Measurements from ENCODE around the gene FBXO47.

Gene FBXO47

GRCh38 chr17:39008633-39009032, 41.4 kb upstream of the FBXO47 start:
- H3K4me3 ChIP-seq (IDR thresholded peaks at IDR 0.05; ENCODE audit: insufficient read depth, low read depth, low read length), result no peak overlapping the region
- H3K4me2 ChIP-seq, result no peak overlapping the region
- no peak overlapping the region for H3K9ac ChIP-seq
- H3K79me2 ChIP-seq (ENCODE audit: insufficient read depth, low read depth), result no peaks in the 10 kb centered on the region
- no peak overlapping the region for H2AFZ ChIP-seq (ENCODE audit: low read depth)
- TF ChIP-seq CTCF (conservative IDR thresholded peaks at IDR 0.05; ENCODE audit: low read depth, low read length), result no peak
- H3K4me1 ChIP-seq (ENCODE audit: low read depth, poor library complexity, severe bottlenecking), result no peaks in the 10 kb centered on the region
- no peaks in the 10 kb centered on the region for H4K20me1 ChIP-seq (ENCODE audit: insufficient read depth)
- no peaks in the 10 kb centered on the region for H3K27me3 ChIP-seq (ENCODE audit: insufficient read depth, low read depth)
- H3K27ac ChIP-seq, result no peak overlapping the region
- H3K36me3 ChIP-seq (ENCODE audit: insufficient read depth), result no peaks in the 10 kb centered on the region

- H2AFZ ChIP-seq (ENCODE audit: low read depth), result no peak overlapping the region
- H4K20me1 ChIP-seq (ENCODE audit: insufficient read depth), result no peaks in the 10 kb centered on the region
- H3K36me3 ChIP-seq (ENCODE audit: insufficient read depth), result no peaks in the 10 kb centered on the region
- H3K4me1 ChIP-seq (ENCODE audit: low read depth, poor library complexity, severe bottlenecking), result no peaks in the 10 kb centered on the region
- no peaks in the 10 kb centered on the region for H3K79me2 ChIP-seq (ENCODE audit: insufficient read depth, low read depth)
- no peak overlapping the region for H3K9ac ChIP-seq
- no peak overlapping the region for H3K4me2 ChIP-seq
- no peak overlapping the region for H3K27ac ChIP-seq
- H3K27me3 ChIP-seq (ENCODE audit: insufficient read depth, low read depth), result no peaks in the 10 kb centered on the region
- no peak overlapping the region for H3K4me3 ChIP-seq (IDR thresholded peaks at IDR 0.05; ENCODE audit: insufficient read depth, low read depth, low read length)
- TF ChIP-seq CTCF (conservative IDR thresholded peaks at IDR 0.05; ENCODE audit: low read depth, low read length), result no peak
Observed at GRCh38 chr17:39002991-39003715, 36.0 kb upstream of the FBXO47 start.

- H3K4me2 ChIP-seq, result no peak overlapping the region
- H4K20me1 ChIP-seq (ENCODE audit: insufficient read depth), result no peaks in the 10 kb centered on the region
- H3K36me3 ChIP-seq (ENCODE audit: insufficient read depth), result no peaks in the 10 kb centered on the region
- no peaks in the 10 kb centered on the region for H3K27me3 ChIP-seq (ENCODE audit: insufficient read depth, low read depth)
- TF ChIP-seq CTCF (conservative IDR thresholded peaks at IDR 0.05; ENCODE audit: low read depth, low read length), result no peak
- no peak overlapping the region for H3K9ac ChIP-seq
- no peak overlapping the region for H2AFZ ChIP-seq (ENCODE audit: low read depth)
- no peaks in the 10 kb centered on the region for H3K79me2 ChIP-seq (ENCODE audit: insufficient read depth, low read depth)
- H3K27ac ChIP-seq, result no peak overlapping the region
- no peak overlapping the region for H3K4me3 ChIP-seq (IDR thresholded peaks at IDR 0.05; ENCODE audit: insufficient read depth, low read depth, low read length)
- H3K4me1 ChIP-seq (ENCODE audit: low read depth, poor library complexity, severe bottlenecking), result no peaks in the 10 kb centered on the region
Observed at GRCh38 chr17:39001703-39002637, 34.8 kb upstream of the FBXO47 start.

- H3K36me3 ChIP-seq (ENCODE audit: insufficient read depth), result no peaks in the 10 kb centered on the region
- no peaks in the 10 kb centered on the region for H4K20me1 ChIP-seq (ENCODE audit: insufficient read depth)
- no peak for TF ChIP-seq CTCF (conservative IDR thresholded peaks at IDR 0.05; ENCODE audit: low read depth, low read length)
- H3K27me3 ChIP-seq (ENCODE audit: insufficient read depth, low read depth), result no peaks in the 10 kb centered on the region
- H3K79me2 ChIP-seq (ENCODE audit: insufficient read depth, low read depth), result no peaks in the 10 kb centered on the region
- no peak overlapping the region for H3K27ac ChIP-seq
- H3K4me2 ChIP-seq, result no peak overlapping the region
- no peak overlapping the region for H3K9ac ChIP-seq
- H2AFZ ChIP-seq (ENCODE audit: low read depth), result no peak overlapping the region
- H3K4me1 ChIP-seq (ENCODE audit: low read depth, poor library complexity, severe bottlenecking), result no peaks in the 10 kb centered on the region
- no peak overlapping the region for H3K4me3 ChIP-seq (IDR thresholded peaks at IDR 0.05; ENCODE audit: insufficient read depth, low read depth, low read length)
Observed at GRCh38 chr17:39000021-39000601, 32.9 kb upstream of the FBXO47 start.
